NOMO-1 (cell line): ENCODE results near the gene ZNF318.
"Not testable (repeated sequence)": the region's sequence is repeated elsewhere in the genome, so short reads cannot be mapped to it uniquely, and the experiment has no call there.

Experiments
- DNase-seq, 2 experiments: peaks; one replicate each; lab custom pipeline; 2025; ENCODE audit not compliant: unreplicated experiment in 2 of 2; lab: John Stamatoyannopoulos, UW

Gene ZNF318, protein sequence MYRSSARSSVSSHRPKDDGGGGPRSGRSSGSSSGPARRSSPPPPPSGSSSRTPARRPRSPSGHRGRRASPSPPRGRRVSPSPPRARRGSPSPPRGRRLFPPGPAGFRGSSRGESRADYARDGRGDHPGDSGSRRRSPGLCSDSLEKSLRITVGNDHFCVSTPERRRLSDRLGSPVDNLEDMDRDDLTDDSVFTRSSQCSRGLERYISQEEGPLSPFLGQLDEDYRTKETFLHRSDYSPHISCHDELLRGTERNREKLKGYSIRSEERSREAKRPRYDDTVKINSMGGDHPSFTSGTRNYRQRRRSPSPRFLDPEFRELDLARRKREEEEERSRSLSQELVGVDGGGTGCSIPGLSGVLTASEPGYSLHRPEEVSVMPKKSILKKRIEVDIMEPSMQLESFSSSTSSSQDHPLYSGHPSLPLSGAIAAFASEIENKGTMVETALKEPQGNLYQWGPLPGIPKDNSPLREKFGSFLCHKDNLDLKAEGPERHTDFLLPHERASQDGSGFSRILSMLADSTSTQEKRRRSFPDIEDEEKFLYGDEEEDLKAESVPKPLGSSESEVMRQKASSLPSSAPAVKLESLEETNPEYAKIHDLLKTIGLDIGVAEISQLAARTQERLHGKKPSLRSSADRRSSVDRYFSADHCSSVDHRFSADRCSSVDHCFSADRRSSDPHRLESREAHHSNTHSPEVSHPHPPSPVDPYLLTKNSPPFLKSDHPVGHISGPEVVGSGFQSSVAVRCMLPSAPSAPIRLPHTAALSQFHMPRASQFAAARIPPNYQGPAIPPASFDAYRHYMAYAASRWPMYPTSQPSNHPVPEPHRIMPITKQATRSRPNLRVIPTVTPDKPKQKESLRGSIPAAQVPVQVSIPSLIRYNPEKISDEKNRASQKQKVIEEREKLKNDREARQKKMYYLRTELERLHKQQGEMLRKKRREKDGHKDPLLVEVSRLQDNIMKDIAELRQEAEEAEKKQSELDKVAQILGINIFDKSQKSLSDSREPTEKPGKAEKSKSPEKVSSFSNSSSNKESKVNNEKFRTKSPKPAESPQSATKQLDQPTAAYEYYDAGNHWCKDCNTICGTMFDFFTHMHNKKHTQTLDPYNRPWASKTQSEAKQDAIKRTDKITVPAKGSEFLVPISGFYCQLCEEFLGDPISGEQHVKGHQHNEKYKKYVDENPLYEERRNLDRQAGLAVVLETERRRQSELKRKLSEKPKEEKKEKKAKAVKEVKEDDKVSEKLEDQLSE (N-terminal part only)

DNA sequence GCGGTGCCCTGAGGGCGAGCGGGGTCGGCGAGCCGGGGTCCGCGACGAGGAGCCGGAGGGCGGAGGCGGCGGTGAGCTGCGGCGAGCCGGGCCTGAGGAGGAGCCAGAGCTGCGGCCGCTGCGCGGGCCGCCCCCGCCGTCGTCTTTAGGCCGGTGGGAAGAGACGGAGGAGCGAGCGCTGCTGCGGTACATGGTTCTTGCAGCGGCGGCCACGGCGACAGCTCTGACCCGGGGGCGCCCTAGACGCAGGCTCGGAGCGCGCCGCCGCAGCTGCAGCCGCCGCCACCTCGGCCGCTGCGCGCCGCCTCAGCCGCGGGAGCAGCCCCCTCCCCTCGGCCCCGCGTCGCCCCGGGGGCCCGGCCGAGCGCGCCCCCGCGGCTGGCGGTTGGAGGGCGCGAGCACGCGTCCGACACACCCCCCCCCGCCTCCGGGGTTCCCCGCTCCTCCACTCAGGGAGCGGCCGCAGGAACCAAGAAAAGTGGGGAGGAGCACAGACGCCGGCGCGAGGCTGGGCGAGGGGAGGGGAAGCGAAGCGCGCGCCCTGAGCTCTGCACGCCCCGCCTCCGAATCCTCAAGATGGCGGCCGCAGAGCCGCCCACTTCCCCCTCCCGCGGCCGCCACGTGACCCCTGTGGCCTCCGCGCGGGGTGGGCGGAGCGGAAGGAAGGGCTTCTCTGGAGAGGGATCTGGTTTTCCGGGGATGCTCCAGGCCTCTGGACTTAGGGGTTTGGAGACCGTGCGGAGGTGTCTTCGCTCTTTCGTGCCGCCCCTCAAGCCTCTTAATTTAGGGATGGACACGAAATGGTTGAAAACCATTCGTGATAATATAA, at the start of gene ZNF318:
ZNF318 (minus strand) TSS at position 474 of the 829 bp plus-strand sequence; CDS start at position 192, 282 bp downstream.
- peak; percentile 97 to 99 for DNase-seq

DNA sequence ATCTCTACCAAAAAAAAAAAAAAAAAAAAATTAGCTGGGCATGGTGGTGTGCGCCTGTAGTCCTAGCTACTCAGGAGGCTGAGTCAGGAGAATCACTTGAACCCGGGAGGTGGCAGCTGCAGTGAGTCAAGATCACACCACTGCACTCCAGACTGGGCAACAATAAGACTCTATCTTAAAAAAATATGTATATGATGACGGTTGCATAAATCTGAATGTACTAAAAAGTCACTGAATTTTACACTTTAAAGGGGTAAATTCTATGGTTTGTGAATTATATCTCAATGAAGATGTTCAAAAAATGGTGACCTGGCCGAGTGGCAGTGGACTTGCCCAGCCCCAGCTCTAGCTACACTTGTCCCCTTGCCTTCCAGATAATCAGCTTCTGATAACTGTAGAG, 47.5 kb upstream of the ZNF318 start:
- DNase-seq: no peak

DNA sequence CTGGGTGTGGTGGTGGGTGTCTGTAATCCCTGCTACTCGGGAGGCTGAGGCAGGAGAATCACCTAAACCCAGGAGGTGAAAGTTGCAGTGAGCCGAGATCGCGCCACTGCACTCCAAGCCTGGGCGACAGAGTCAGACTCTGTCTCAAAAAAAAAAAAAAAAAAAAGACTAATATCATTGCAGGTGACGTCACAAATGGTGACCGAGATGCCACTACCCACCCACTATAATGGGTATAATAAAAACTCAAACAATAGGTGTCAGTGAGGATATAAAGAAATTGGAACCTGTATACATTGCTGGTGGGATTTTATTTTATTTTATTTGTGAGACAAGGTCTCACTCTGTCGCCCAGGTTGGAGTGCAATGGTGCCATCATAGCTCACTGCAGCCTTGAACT, 45.8 kb upstream of the ZNF318 start:
- not testable (repeated sequence) for DNase-seq

DNA sequence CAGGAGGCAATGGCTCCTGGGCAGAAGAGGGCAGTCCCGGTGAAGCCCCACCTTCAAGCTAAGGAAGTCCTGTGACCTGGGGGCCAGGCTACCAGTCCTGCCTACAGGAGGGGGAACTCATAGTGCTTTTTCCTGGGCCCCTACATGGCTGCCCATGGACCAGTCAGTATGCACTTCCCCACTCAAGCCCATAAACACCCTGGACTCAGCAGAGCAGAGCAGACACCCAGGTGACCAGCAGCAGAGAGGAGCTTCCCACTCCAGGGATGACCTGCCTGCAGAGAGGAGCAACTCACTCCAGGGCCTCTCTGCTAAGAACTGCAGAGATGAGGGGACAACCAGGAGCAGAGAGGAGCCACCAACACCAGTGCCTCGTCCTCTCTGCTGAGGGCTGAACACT, 43.6 kb upstream of the ZNF318 start:
- DNase-seq: no peak

DNA sequence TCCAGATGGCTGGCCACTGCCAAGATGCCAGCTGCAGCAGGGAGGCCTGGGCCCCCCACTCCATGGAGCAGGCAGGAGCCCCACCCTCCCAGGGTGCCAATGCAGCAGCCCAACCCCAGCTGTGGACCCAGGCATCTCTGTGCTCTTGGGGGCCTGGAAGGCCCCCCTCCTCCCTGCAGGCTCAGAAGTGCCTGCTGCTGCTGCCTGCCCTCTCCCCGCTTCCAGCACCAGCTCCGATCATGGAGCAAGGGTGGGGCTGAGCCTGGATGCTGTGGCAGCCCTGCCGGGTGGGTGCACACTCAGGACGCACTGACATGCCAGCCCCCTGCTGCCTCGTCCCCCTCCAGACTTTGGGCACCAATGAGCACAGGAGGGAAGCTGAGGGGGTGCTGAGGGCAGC, 43.1 kb upstream of the ZNF318 start:
- DNase-seq: no peak

DNA sequence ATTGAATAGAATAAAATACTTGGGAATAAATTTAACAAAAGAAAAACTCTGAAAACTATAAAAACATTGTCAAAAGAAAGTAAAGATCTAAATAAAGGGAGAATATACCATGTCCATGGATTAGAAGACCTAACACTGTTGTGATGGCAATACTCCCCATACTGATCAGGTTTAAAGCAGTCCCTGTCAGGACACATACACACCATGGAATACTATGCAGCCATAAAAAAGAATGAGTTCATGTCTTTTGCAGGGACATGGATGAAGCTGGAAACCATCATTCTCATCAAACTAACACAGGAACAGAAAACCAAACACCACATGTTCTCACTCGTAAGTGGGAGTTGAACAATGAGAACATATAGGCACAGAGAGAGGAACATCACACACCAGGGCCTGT, 41.3 kb upstream of the ZNF318 start:
- DNase-seq: not testable (repeated sequence)

DNA sequence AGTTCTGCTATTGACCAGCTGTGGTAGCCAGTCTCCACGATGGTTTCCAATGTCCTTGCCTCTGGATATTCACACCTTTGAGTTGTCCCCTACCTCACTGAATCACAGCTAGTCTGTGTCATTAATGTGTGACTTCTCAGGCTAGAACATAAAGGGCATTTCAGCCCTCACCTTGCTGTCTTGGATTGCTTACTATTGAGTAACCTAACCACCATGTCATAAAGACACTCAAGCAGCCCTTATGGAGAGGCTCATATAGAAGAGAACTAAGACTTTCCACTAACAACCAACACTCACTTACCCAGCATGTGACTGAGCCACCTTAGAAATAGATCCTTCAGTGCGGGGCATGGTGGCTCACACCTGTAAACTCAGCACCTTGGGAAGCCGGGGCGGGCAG, 38.8 kb upstream of the ZNF318 start:
- no peak for DNase-seq

DNA sequence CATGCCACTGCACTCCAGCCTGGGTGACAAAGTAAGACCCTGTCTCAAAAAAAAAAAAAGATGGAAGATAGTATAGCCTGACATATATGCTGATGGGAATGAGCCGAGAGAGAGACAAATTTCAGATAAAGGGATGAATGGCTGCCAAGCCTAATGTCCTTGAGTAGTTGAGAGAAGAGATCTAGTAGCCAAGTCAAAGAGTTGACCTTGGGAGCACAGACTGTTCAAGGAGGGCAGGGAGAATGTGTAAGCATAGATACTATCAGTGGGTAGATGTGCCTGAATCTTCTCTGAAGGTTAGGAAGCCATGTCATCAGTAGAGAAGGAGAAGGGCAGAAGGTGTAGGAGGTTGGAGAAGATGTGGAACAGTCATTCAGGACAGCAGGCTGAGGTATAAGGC, 37.8 kb upstream of the ZNF318 start:
- DNase-seq: no peak

DNA sequence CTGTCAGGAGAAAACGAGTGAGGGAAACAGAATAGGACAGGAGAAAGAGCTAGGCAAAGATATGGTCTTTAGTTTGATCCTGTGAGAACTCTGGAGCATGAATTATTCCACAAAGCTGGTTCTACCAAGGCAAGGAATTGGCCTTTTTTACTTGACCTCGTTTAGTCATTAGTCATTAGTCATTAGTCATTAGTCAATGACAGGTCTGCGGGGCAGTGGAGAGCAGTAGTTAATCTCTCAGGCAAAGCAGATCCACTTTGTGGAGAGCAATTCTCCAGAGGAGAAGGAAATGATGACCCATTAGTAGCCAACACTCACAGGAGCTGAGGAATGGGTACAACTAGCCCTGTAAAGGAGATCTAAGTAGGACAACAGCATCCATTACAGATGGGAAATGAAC, 35.9 kb upstream of the ZNF318 start:
- DNase-seq: no peak

DNA sequence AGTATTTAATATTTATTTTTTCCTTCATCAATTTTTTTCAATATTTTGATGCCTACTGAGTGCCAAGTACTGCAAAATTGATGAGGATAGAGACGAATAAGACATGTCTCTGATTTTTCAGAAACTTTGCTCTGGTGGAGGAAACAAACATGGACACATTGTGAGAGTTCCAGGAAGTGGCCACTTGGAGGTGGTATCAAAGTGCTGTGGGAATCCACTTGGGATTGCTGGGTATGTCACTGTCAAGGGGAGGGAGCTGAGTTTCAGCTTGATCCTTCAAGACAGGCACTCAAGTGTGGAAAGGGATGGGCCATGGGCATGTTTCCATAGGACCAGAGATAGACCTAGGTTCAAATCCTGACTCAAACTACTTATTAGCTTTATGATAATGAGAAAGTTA, 33.4 kb upstream of the ZNF318 start:
- no peak for DNase-seq

DNA sequence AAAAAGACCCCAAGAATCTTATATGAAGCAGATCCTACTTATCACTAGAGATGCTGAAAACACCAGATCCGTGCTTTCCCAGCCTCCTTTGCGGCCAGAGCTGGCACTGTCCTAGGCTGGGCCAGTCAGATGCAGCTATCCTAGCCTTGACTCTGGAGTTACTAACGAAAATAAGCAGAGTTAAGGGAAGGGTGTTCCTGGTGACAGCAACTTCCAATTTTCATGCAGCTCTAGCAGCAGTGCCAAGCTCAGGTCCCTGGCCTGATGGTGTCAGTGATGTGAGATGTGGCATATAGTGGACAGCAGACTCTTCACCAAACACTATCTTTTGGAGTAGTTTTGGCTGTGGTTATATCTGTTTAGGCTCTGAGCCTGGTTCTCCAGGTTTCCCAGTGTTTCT, 32.3 kb upstream of the ZNF318 start:
- no peak for DNase-seq

DNA sequence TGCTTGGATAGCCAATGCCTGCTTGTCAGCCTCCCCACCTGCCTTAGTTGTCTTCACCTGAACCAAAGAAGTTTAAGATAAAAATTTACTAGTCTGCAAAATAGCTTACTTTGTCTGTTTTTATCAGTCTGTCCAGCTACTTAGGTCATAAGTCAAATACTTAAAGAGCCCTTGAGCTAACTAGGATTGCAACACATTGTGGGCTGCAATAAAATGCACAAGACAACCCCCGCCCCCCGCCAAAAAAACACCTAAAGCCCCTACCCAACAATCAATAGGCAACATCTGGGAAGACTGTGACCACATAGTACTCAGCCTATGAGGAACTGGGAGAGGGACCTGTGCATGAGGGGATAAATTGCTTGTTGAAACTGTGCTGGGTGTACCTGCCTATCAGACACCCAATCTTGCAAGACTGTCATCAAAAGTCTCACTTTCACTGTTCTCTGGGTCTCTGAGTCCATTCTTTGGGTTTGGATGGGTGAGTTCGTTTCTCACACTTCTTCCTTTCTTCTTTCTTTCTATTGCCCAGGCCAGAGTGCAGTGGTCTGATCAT, 30.6 kb upstream of the ZNF318 start:
- no peak for DNase-seq

DNA sequence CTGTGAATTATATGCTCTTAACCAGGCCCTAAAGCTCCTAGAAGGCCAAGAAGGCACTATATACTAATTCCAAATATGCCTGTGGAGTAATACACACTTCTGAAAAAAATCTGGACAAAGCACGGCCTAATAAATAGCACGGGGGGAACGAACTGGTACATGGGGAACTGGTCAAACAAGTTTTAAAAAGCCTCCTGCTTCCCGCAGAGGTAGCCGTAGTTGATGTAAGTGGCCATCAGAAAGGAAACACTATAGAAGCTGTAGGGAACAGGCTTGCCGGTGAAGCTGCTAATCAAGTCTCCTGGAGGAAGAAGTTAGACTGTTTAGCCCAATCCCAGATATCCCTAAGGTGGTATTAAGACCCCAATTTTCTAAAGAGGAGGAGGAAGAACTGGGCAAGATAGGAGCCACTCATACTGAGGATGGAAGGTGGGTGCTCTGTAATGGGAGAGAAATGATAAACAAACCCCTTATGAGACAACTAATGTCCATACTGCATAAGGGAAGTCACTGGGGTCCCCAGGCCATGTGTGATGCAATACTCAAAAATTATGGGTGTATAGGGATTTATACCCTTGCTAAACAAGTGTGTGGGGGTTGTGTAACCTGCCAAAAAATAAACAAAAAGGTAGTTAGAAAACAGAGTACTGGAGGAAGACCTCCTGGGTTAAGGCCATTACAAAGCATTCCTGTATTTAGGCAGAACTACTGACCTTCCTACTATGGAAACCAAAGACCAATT, 27.1 kb upstream of the ZNF318 start:
- no peak for DNase-seq

DNA sequence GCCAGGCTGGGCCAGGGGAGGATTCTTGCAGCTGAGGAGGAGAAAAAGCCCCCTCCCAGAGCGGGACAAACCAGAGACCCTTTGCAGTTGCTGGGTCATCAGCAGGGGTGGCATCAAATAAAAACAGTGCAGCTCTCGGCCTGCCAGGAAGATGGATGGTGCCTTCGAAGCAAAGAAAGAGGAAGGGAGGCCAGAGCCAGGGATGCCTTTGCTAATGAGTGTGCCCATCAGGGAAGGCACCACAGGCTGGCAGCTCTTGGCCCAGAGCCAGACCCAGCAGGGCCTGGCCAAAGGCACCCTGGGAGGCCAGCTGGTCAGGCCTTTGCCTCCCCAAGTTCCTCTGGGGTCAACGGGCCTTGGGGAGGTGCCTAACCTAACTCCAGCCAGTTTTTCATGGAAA, 26.3 kb upstream of the ZNF318 start:
- no peak for DNase-seq

DNA sequence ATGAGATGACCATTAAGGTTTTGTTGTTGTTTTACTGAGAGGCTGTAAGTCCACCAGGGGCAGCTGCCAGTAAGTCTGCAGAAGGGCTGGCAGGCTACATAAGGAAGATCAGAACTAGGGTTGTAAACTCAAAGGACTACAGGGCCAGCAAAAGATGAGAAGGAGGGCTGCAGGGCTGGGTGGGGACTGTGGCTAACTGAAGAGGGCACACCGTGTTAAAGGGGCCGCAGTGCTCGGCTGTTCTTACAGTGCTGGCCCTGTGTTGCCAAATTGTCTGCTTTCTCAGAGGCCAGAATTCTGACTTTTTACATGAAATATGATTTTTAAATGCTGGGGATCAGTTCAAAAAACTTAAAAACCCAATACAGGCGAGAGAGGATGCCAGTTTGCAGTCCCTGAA, 25.5 kb upstream of the ZNF318 start:
- no peak for DNase-seq

DNA sequence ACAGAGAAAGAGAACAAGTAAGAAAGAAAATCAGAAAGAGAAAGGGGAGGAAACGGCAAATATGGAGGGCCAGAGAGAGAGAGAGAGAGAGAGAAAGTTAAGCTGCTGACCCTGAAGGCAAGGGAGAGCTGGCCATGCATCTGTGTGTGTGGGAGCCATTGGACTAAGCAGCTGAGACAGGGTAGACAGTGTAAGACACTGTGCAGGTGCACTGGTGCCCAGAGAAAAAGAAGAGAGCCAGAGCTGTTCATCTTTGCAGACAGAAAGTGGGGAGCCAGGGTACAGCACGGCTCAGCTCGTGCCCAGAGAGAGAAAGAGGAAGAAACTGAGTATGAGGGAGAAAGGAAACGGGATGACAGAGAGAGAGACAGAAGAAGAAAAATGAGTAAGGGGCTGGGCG, 24.2 kb upstream of the ZNF318 start:
- DNase-seq: peak in 1 of 2 experiments; percentile 33

DNA sequence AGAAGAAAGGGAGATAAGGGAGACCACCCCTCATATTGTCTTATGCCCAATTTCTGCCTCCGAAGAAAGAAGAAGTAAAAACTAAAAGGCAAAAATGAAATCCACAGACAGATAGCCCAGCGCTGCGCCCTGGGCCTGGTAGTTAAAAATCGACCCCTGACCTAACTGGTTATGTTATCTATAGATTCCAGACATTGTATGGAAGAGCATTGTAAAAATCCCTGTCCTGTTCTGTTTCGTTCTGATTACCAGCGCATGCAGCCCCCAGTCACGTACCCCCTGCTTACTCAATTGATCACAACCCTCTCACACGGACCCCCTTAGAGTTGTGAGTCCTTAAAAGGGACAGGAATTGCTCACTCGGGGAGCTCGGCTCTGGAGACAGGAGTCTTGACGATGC, 23.7 kb upstream of the ZNF318 start:
- not testable (repeated sequence) for DNase-seq

DNA sequence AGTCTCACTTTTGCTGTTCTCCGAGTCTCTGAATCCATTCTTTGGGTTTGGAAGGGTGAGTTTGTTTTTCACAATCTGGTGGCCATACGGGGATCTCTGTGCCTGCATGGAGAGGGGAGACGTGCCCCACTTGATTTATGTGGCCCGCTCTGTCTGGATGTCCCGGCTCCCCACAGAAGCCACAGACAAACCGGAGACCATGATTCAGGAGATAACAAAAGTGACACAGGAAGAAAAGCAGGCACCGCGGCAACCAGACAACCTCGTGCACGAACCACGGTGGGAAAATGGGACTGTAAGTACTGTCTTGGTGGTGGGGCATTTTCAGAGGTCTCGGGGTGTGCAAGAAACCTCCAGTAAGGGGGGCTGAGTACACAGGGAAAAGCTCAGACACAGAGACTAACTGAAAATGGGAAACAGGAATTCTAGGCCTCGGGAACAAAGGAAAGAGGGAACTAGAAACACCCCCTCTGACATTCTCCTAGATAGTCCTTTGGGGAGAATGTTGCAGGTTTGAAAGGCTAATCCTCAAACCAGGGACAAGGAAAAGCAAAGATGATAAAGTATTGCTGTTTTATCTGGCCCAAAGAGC, 22.1 kb upstream of the ZNF318 start:
- DNase-seq: peak in 1 of 2 experiments; percentile 26
